HG03139 (cell line): Measurements from ENCODE around the gene OSGIN1.
A peak's percentile ranks its signal among the peaks of the same experiment; 100 is the strongest.

Source experiments
- ATAC-seq: cut with Tn5 transposase; IDR thresholded peaks from one replicate; pipeline ENCODE4 v1.9.1; 2021; ENCODE audit not compliant: unreplicated experiment

OSGIN1 gene, protein sequence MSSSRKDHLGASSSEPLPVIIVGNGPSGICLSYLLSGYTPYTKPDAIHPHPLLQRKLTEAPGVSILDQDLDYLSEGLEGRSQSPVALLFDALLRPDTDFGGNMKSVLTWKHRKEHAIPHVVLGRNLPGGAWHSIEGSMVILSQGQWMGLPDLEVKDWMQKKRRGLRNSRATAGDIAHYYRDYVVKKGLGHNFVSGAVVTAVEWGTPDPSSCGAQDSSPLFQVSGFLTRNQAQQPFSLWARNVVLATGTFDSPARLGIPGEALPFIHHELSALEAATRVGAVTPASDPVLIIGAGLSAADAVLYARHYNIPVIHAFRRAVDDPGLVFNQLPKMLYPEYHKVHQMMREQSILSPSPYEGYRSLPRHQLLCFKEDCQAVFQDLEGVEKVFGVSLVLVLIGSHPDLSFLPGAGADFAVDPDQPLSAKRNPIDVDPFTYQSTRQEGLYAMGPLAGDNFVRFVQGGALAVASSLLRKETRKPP

DNA sequence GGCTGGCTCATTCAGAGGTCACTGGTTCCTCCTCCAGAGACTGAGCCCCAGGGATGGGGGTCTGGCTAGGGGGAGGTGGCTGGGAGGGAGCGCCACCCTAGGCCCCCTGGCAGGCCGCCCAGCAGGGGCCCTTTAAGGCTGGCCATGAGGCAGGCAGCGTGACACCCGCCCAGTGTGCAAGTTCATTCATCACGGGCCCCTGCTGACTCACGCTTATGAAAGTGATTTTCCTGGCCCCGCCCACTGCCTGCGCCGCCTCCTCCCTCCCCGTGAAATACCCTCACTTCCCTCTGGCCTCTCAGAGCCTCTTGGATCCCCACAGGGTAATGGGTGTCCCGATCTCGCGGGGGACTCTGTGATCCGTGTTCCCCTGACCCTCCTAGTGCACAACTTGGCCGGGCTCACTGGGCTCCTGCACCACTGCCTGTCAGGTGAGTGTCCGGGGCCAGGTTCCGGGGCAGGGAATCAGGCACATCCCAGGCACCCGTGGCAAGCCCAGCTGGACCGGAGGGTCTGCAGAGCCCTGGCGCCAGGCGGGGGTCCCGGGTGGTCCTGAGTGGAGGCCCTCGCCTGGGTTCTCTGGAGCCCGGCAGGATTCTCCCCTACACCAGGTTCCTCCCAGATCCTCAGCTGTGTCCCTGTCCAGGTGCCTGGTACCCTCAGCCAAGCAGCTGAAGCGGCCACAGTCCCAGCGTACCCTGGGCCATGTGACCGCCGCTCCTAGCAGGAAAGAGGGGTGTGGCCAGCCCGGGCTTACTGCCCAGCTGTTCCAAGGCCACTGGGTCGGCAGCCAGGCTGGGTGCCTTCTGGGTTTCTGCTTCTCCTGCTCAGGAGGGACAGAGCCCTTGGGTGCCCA, at the start of gene OSGIN1:
TSS of gene OSGIN1 (plus strand) at position 301 of the 856 bp plus-strand sequence. CDS start 4,432 bp downstream, outside the sequence.
- ATAC-seq: peak; percentile 76

DNA sequence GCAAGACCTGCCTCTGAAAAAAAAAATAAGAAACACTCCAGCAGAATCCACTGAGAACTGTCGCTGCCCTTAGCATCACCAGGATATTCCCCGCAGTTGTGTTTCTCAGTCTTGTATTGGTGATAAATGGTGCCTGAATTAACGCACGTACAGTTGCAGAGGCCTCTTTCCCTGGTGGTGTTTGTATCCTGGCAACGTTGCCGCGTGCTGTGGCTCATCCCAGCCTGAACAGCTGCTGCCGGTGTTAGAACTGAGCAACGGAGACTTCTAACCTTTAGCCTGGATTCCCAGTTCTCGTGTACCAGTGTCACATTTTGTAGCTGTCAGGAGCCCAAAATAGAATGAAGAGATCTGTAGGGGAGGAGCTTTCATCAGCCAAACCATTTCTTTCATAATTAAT, 49.3 kb upstream of the OSGIN1 start:
- ATAC-seq: no peak

DNA sequence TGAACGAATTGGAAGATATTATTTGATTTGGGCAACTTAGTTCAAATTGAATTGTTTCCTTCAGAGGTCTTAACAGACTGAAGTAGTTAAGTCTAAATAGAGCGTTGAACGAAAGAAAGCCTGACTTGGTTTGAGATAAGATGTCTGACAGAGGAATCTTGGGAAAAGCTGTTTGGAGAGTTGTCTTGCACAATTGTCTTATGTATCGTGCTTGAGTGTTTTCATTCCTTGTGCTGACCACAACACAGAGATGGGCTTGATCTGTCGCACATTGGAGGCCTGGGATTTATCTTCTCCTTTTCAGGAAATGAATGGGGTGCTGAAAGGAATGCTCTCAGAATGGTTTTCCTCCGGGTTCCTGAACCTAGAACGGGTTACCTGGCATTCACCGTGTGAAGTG, 46.4 kb upstream of the OSGIN1 start:
- ATAC-seq: no peak

DNA sequence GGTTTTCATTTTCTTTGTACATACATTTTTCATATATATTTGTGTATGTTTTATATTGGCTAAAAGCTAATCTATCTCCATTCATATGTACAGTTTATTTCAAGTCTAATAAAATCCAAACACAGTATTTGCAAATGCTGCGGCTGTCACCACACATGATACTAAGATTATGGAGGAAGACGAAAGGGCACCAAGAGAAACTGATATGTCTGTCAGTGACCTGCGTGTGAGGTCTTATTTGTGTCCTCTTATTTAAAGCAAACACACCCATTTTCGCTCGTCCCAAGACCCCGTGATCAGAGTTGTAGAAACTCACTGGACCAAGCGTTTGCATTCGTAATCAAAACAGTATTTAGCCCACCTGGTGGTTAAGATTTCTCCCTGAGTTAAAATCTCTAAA, 45.9 kb upstream of the OSGIN1 start:
- no peak for ATAC-seq

DNA sequence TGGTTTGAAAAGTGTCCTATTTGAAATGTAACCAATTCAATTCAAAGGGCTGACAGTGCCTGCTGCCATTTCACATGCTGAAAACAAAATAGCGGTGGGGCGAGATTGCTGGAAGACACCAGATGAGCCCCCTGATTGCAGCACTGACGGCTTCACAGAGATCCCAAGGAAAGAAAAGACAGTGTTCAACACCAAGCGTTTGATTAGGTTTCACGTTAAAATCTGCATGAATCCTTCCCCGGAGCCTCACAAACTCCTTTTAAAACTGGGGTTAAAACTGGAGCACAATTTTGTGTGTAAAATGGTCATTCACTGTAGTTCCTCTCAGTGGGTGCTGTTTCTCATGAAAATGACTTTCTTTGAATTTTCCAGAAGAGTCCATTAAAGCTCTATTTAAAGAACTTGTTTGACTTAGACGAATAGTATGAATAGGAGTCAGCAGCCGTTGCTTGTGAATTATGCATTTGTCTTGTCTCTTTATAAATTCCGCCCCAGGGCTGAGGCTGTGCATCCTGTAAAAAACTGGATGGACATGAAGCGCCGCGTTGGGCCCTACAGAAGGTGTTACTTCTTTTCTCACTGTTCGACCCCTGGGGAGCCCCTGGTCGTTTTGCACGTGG, 45.3 kb upstream of the OSGIN1 start:
- ATAC-seq: no peak

DNA sequence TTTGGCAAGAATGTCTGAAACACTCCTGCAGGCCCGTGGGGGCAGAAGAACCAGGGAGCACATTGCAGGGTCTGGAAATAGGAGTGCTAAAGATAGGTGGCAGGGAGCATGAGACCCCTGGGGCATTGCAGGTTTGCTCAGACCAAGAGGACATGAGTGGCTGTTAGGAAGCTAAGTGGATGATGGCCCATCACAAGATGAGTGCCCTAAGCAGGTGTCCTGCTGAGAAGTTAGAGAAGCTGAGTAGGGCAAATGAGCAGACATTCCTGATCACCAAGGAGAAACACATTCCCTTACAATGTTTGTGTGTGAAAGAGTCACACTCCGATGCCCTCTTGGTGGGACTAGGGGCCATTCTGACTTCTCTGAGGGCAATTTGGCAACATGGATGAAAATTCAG, 44.2 kb upstream of the OSGIN1 start:
- ATAC-seq: no peak

DNA sequence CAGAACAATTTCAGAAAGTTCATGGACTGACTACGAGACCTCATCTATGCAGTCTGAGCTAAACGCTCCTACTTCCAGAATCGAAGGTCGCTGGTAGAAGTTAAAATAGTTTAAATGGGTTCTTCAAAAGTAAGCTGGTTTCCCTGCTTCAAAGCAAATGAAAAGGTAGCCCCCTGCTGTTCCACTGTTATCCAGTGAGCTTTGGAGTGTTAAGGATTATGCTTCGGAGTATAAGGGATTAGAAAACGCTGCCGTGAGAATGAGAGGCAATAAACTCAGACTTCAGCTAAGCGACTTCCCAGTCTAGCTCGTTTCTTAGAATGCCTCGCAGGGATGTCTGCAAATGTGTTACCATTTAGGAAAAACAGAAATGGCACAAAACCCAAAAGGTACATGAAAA, 41.8 kb upstream of the OSGIN1 start:
- ATAC-seq: no peak

DNA sequence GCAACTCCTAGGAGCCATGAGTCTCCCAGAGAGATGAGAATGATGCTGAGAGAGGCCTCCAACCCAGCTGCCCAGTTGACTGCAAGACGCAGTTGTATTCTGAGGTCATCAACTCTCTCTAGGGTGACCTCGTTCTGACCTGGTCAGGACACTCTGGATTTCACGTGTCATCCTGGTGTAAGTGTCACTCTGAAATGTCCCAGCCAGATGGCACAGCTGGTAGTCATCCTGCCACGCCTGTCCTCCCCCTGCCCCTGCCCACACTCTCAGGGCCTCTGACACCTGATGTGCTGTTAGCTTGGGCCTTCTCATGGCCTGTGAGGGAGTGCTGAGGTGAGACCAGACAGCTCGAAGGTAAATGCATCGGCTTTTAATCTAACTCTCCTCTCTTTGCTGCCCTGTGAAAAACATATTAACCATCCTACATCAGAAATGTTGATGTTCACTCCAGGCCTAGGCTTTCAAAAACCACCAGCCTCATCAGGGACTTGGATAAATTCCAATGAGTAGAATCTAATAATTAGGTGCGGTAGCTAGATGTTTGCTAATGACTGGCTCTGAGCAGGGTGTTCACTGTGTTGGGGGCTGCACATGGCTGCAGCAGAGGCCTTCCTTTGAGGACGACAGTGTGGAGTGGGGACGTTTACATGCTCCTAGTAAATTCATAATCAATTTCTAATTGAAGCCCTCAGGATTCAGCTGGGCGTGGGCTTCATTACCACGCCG, 40.4 kb upstream of the OSGIN1 start:
- ATAC-seq: no peak

DNA sequence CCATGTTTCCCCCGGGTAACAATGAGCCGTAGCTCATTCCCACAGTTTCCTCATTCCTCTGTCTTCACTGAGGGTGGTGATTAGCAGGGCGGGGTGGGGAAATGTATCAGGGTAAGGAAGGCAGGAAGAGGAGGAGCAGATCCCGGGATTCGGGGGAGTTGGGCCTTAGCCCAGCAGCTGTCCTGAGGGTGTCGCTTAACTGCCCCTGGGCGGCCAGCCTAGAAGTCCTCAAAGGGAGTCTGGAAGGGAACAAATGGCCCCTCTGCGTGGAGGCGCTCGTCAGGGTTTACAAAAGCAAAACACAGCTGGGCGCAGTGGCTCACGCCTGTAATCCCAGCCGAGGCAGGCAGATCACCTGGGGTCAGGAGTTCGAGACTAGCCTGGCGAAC, 39.8 kb upstream of the OSGIN1 start:
- no peak for ATAC-seq

DNA sequence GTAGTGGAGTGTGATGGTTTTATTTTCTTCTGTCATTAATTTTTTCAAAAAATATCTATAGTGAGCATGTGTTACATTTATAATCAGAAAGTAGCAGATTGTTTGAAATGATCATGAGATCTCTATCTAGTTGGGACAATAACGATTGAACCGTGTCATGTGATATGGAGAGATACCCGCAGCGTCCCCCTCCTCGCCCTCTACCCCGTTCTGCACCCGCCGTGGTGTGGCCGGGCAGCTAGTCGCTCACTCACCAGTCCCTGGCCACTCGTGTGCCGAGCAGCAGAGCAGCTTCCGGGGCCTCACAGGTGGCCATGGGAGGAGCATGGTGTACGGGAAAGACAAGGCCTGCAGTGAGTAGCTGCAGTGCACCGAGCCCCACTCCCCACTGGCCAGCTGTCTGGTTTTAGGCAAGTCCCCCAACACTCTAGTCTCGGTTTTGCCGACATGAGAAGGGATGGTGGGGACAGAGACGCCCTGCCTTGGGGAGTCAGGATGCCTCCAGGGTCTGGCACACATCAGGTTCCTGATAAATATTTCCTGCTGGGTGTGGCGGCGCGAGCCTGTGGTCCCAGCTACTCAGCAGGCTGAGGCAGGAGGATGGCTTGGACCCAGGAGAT, 38.8 kb upstream of the OSGIN1 start:
- ATAC-seq: no peak

DNA sequence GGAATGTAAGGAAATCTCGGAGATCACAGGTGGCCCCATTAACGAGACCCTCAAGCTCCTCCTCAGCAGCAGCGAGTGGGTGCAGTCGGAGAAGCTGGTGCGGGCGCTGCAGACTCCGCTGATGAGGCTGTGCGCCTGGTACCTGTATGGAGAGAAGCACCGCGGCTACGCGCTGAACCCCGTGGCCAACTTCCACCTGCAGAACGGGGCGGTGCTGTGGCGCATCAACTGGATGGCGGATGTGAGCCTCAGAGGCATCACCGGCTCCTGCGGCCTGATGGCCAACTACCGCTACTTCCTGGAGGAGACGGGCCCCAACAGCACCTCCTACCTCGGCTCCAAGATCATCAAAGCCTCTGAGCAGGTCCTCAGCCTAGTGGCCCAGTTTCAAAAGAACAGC, 38.0 kb upstream of the OSGIN1 start:
- ATAC-seq: no peak

DNA sequence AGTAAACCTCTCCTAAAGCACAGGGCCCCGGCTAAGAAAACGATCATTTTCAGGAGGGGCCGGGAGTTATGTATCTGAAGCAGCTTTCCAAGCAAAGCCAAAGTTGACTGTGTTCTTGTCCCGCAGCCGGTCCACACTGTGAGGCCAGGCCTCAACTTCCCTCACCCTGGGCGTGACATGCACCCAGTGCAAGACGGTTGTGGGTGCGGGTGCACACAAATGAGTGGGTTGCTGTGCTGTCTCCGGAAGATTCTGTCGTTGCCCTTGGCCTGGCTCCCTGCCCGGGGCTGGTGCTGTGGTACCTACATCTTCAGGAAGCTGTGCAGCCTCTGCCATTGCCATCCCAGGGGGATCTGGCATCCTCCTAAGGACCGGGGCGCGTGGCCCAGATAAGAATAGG, 37.5 kb upstream of the OSGIN1 start:
- ATAC-seq: no peak

DNA sequence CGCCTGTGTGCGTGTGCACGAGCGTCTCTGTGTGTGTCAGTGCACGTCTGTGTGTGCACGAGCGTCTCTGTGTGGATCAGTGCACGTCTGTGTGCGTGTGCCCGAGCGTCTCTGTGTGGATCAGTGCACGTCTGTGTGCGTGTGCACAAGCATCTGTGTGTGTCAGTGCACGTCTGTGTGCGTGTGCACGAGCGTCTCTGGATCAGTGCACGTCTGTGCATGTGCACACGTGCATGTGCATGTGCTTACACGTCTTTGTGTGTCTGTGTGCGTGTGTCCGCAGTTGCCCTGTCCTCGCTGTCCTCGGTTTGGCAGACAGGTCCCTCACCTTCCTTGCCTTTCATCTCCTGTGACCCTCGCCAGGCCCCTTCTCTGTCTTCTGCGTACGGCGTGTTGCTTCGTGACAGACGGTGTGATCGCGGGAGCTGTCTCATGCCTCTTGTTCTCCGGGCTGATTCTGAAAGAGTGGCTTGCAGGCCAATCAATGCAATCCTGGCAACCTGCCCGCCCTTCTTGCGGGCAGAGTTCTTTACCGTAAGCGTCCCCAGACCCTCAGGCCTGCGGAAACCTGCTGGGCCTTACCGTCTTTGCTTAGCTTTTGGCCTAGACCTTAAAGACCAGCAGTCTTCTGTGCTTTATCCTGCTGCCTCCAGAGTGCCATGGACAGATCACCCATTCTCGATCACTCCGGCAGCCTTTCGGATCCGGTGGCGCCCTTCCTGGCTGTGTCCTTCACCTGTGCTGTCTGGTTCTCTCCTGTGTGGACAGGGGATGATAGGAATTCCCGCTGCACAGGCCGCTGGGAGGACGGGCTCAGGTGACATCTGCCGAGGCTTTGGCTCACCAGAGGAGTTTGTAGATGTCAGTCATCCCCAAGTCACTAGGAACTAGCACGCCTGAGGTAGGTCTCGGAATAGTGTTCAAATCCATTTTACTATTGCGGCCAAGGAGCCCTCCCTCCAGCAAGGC, 35.6 kb upstream of the OSGIN1 start:
- no peak for ATAC-seq

DNA sequence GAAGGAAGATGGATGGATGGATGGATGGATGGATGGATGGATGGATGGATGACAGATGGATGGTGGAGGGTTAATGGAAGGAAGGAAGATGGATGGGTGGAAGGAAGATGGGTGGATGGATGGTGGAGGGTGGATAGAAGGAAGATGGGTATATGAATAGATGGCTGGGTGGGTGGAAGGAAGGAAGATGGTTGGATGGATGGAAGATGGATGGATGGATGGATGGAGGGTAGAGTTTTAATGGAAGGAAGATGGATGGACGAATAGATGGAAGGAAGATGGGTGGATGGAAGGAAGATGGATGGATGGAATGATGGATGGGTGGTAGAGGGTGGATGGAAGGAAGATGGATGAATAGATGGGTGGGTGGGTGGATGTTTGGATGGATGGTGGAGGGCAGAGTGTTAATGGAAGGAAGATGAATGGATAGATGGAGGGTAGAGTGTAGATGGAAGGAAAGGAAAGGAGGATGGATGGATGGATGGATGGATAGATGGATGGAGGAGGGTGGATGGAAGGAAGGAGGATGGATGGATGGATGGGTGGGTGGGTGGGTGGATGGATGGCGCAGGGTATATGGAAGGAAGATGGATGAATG, 32.0 kb upstream of the OSGIN1 start:
- no peak for ATAC-seq

DNA sequence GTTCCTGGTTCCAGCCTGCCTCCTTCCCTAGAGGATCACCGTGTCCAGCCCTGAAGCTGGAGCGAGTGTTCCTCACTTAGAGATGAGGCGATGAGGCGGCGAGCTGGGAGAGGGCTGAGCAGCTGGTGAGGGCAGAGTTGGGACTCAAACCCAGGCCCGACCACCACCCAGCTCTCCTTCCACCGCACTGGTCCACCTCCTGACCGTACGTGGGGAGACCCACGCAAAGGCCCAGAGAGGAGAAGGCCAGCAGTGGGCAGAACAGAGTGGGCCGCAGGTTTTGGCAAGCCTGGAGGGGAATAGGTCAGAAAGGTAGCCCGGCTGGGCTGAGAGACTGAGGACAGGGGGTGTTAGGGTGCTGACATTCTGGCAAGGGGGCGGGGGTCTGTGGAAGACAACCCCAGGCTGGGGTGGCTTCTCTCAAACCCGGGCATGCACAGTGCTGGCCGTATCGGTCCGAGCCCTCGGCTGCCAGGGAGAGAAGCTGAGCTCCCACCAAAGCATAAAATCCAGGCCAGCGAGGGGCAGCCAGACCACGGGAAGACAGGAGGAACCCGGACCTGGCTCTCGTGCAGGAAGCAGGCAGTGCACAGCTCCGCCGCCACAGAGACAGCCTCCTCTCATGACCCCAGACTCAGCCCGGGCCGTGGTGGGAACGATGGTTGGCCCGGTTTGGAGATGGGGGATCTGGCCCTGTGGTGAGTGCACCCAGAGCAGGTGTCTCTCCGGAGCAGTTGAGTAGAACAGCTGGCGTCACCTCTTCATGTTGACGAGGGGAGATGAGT, 29.3 kb upstream of the OSGIN1 start:
- no peak for ATAC-seq

DNA sequence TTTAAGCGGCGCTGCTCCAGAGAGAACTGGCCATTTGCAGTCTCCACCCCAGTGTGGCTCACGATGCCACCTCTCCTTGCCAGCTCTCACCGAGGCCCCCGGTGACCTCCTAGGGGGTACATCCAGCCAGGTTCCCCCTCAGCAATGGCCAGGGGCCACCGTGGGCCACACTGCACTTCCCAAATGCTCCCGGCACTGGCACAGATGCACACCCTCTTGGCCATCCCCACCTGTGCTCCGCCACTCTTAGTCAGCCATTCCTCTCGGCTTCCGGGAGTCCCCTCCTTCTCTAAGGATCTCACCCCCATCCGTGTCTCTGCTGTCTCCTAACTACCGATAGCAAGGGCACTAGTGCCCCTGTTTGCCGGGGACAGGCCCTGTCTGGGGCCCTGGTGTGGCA, 28.4 kb upstream of the OSGIN1 start:
- ATAC-seq: no peak

DNA sequence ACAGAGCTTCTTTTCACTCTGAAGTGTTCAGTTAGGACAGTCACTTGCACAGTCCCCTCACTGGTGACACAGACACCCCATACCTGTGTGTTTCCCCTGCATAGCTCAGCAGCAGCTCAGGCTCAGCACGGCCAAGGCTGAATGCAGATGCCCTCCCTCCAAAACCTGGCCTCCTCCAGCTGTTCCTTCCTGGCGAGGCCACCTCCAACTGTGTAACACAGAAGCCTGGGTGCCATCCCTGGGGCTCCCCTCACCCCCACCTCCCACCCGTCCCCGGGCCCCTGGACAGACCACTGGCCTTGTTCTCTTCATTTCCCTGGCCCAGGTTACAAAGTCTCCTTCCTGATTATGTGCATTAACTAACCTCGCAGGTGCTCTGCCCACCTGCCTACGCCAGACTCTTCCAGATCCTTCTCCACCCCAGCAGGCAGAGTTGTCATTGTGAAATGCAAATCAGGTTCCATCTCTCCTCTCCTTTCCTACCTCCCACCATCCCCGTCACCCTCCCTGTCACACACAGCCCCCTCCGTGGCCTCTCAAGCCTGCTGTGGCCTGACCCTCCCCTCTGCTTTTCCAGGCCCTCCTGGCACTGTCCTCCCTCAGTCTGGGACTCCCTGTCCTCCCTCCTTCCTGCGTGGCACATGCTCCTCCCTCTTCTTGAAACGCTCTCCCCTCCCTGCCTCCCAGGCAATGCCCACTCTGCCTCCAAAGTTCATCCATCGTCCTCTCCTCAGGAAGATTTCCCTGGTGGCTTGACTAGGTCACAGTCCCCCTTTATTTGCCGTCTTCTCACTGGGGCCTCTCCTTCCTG, 27.7 kb upstream of the OSGIN1 start:
- ATAC-seq: no peak
